Measurements from ENCODE around the gene WNT5B.

- TF ChIP-seq CTCF (conservative IDR thresholded peaks at IDR 0.05; ENCODE audit: low read length) = no peak
- no peak for TF ChIP-seq EZH2phosphoT487 (IDR thresholded peaks at IDR 0.05; ENCODE audit: borderline replicate concordance)
Observed at GRCh38 chr12:1643905-1644533, 15.0 kb downstream of the WNT5B start.

All from Loucy (cell line).